Stimulated activated CD4-positive, alpha-beta T cell treated with anti-CD3 and anti-CD28 coated beads, Interleukin-4, amount 100 ng/mL, for 4 hours (primary cell): Measurements from ENCODE around the gene SORCS2.

Experiments
- DNase-seq, 2 experiments: peaks; one replicate each; pipeline ENCODE4 v3.0.0-alpha.2; 2020

SORCS2 gene

GRCh38 chr4:7629501-7630254, 437.3 kb downstream of the SORCS2 start:
- DNase-seq: no peak

- no peak for DNase-seq
Measured at GRCh38 chr4:7630568-7631287, 438.4 kb downstream of the SORCS2 start.

- DNase-seq: no peak
Measured at GRCh38 chr4:7631288-7632014, 439.1 kb downstream of the SORCS2 start.

- DNase-seq: no peak
Measured at GRCh38 chr4:7632341-7632740, 440.0 kb downstream of the SORCS2 start.

GRCh38 chr4:7632971-7633370, 440.6 kb downstream of the SORCS2 start:
- DNase-seq: no peak

- DNase-seq: no peak
Measured at GRCh38 chr4:7634661-7635251, 442.4 kb downstream of the SORCS2 start.

GRCh38 chr4:7635445-7636239, 443.3 kb downstream of the SORCS2 start:
- no peak for DNase-seq

GRCh38 chr4:7636240-7636508, 443.8 kb downstream of the SORCS2 start:
- no peak for DNase-seq

GRCh38 chr4:7637139-7637538, 444.8 kb downstream of the SORCS2 start:
- no peak for DNase-seq

- DNase-seq: no peak
Measured at GRCh38 chr4:7637971-7638370, 445.6 kb downstream of the SORCS2 start.

- no peak for DNase-seq
Measured at GRCh38 chr4:7638489-7638888, 446.2 kb downstream of the SORCS2 start.

GRCh38 chr4:7638984-7639789, 446.8 kb downstream of the SORCS2 start:
- no peak for DNase-seq

GRCh38 chr4:7640136-7640535, 447.8 kb downstream of the SORCS2 start:
- no peak for DNase-seq

GRCh38 chr4:7641712-7642111, 449.4 kb downstream of the SORCS2 start:
- DNase-seq: no peak

- DNase-seq: no peak
Measured at GRCh38 chr4:7642741-7643458, 450.6 kb downstream of the SORCS2 start.

- no peak for DNase-seq
Measured at GRCh38 chr4:7645158-7645557, 452.8 kb downstream of the SORCS2 start.

GRCh38 chr4:7645956-7646355, 453.6 kb downstream of the SORCS2 start:
- no peak for DNase-seq

GRCh38 chr4:7646384-7647061, 454.2 kb downstream of the SORCS2 start:
- DNase-seq: no peak

- no peak for DNase-seq
Measured at GRCh38 chr4:7647186-7647585, 454.8 kb downstream of the SORCS2 start.
